ENCODE results near the gene INSM1.

Gene INSM1

GRCh38 chr20:20366551-20366875 is 1.4 kb upstream of the INSM1 start:
- no peak for DNase-seq (ENCODE audit: low read depth)
- TF ChIP-seq CTCF (IDR thresholded peaks at IDR 0.05; ENCODE audit: control insufficient read depth, extremely low read depth, insufficient read depth) = no peak
- H3K4me3 ChIP-seq (ENCODE audit: low read depth, low read length) = no peak overlapping the region

GRCh38 chr20:20366876-20367574 is 879 bp upstream of the INSM1 start:
- TF ChIP-seq CTCF (IDR thresholded peaks at IDR 0.05; ENCODE audit: control insufficient read depth, extremely low read depth, insufficient read depth) = no peak
- DNase-seq (ENCODE audit: low read depth) = no peak

GRCh38 chr20:20368418-20369249 is 730 bp downstream of the INSM1 start:
- DNase-seq (ENCODE audit: low read depth) = no peak
- H3K4me3 ChIP-seq (ENCODE audit: low read depth, low read length) = no peak overlapping the region
- TF ChIP-seq CTCF (IDR thresholded peaks at IDR 0.05; ENCODE audit: control insufficient read depth, extremely low read depth, insufficient read depth) = no peak

More at GRCh38 chr20:20366876-20367574, 879 bp upstream of the INSM1 start:
- H3K4me3 ChIP-seq (ENCODE audit: low read depth, low read length) = no peak overlapping the region

- TF ChIP-seq CTCF (IDR thresholded peaks at IDR 0.05; ENCODE audit: control insufficient read depth, extremely low read depth, insufficient read depth) = peak; percentile 50
- H3K4me3 ChIP-seq (ENCODE audit: low read depth, low read length) = no peak overlapping the region
- DNase-seq (ENCODE audit: low read depth) = no peak
These were observed 1.6 kb downstream of the INSM1 start for GRCh38 chr20:20369250-20370093.

GRCh38 chr20:20370094-20370575 is 2.2 kb downstream of the INSM1 start:
- DNase-seq (ENCODE audit: low read depth) = no peak
- TF ChIP-seq CTCF (IDR thresholded peaks at IDR 0.05; ENCODE audit: control insufficient read depth, extremely low read depth, insufficient read depth) = no peak
- no peak overlapping the region for H3K4me3 ChIP-seq (ENCODE audit: low read depth, low read length)

- H3K4me3 ChIP-seq (ENCODE audit: low read depth, low read length) = no peak overlapping the region
- DNase-seq (ENCODE audit: low read depth) = no peak
- no peak for TF ChIP-seq CTCF (IDR thresholded peaks at IDR 0.05; ENCODE audit: control insufficient read depth, extremely low read depth, insufficient read depth)
These were observed 3.2 kb downstream of the INSM1 start for GRCh38 chr20:20371083-20371482.
